GM21529 (cell line): ENCODE data around the gene ANO1.

ENCODE experiments used
- ATAC-seq: cut with Tn5 transposase; IDR thresholded peaks from one replicate; pipeline ENCODE4 v1.9.1; 2021; ENCODE audit not compliant: unreplicated experiment

The ANO1 gene

GRCh38 chr11:70092959-70093715, 15.0 kb downstream of the ANO1 start:
- ATAC-seq, result no peak

GRCh38 chr11:70095541-70096252, 17.6 kb downstream of the ANO1 start:
- ATAC-seq, result no peak

- no peak for ATAC-seq
These were observed 19.9 kb downstream of the ANO1 start for GRCh38 chr11:70097783-70098563.

- no peak for ATAC-seq
These were observed 20.8 kb downstream of the ANO1 start for GRCh38 chr11:70098936-70099335.

- no peak for ATAC-seq
These were observed 21.6 kb downstream of the ANO1 start for GRCh38 chr11:70099578-70100279.

- no peak for ATAC-seq
These were observed 22.1 kb downstream of the ANO1 start for GRCh38 chr11:70100280-70100603.

GRCh38 chr11:70100791-70101190, 22.7 kb downstream of the ANO1 start:
- no peak for ATAC-seq

GRCh38 chr11:70103256-70103975, 25.3 kb downstream of the ANO1 start:
- no peak for ATAC-seq

- ATAC-seq, result no peak
These were observed 26.3 kb downstream of the ANO1 start for GRCh38 chr11:70104419-70104818.

GRCh38 chr11:70104961-70105360, 26.8 kb downstream of the ANO1 start:
- ATAC-seq, result no peak

- ATAC-seq, result no peak
These were observed 27.2 kb downstream of the ANO1 start for GRCh38 chr11:70105369-70105754.

GRCh38 chr11:70105755-70106571, 27.8 kb downstream of the ANO1 start:
- no peak for ATAC-seq

- ATAC-seq, result no peak
These were observed 28.6 kb downstream of the ANO1 start for GRCh38 chr11:70106757-70107156.

GRCh38 chr11:70107191-70107590, 29.1 kb downstream of the ANO1 start:
- ATAC-seq, result no peak

GRCh38 chr11:70107756-70108155, 29.6 kb downstream of the ANO1 start:
- no peak for ATAC-seq

GRCh38 chr11:70108250-70108649, 30.1 kb downstream of the ANO1 start:
- no peak for ATAC-seq

GRCh38 chr11:70109006-70109405, 30.9 kb downstream of the ANO1 start:
- ATAC-seq, result no peak

- ATAC-seq, result no peak
These were observed 31.8 kb downstream of the ANO1 start for GRCh38 chr11:70109903-70110302.

- no peak for ATAC-seq
These were observed 32.5 kb downstream of the ANO1 start for GRCh38 chr11:70110538-70111055.
